Gastroesophageal sphincter (tissue), 4 donors: Measurements from ENCODE around the gene TMEM181. TPM values are rescaled to one million over a fixed set of nuclear protein-coding genes. Genes with fewer than 3 reads are reported as not detected.

ENCODE experiments used
- ATAC-seq: fragments of 150-250 bp; one replicate; pipeline ENCODE4 v1.9.1; 2016; ENCODE audit warnings: mild to moderate bottlenecking, moderate library complexity
- H3K27ac ChIP-seq, 4 donors: fragments of 200-600 bp; sonication (generic) in 3 of 4; 1 replicate in 3 of 4; 2 replicates in 1 of 4; pipeline ENCODE4 v1.5.1; 2016 to 2019
- H3K27me3 ChIP-seq: fragments of 200-600 bp; sonication (generic); one replicate; pipeline ENCODE4 v1.5.1; 2019
- H3K36me3 ChIP-seq, 2 donors: fragments of 200-600 bp; sonication (generic); one replicate each; pipeline ENCODE4 v1.5.1; 2019; ENCODE audit warnings: control low read depth in 1 of 2
- H3K4me1 ChIP-seq, 3 donors: fragments of 200-600 bp; sonication (generic); 1 replicate in 2 of 3; 2 replicates in 1 of 3; pipeline ENCODE4 v1.5.1; 2016 to 2019; ENCODE audit warnings: control low read depth in 2 of 3
- H3K4me3 ChIP-seq, 2 donors: fragments of 200-600 bp; sonication (generic); one replicate each; pipeline ENCODE4 v1.5.1; 2019; ENCODE audit warnings: mild to moderate bottlenecking in 1 of 2, moderate library complexity in 1 of 2
- H3K9me3 ChIP-seq, 3 donors: fragments of 200-600 bp; sonication (generic); one replicate each; pipeline ENCODE4 v1.5.1; 2017 to 2019; ENCODE audit warnings: control low read depth in 2 of 3
- EP300 ChIP-seq: sonication (generic); formaldehyde crosslinking; IDR thresholded peaks from one replicate; pipeline ENCODE4 v1.6.1; 2017; ENCODE audit warnings: antibody characterized with exemption, mild to moderate bottlenecking
- POLR2A ChIP-seq, 2 donors: fragments of 450-650 bp; IDR thresholded peaks; one replicate each; pipeline ENCODE4 v1.6.1; 2017; ENCODE audit warnings: antibody characterized with exemption in 2 of 2, mild to moderate bottlenecking in 2 of 2, moderate library complexity in 1 of 2
- POLR2AphosphoS5 ChIP-seq: sonication (generic); formaldehyde crosslinking; IDR thresholded peaks from one replicate; pipeline ENCODE4 v1.6.1; 2017; ENCODE audit warnings: antibody characterized with exemption
- WGBS, 2 donors: methylation state at CpG; one replicate each; pipeline ENCODE4 v1.1.5; 2018; ENCODE audit warnings: low coverage in 1 of 2; 5-methylcytosine and 5-hydroxymethylcytosine counted together
- total RNA-seq, 4 donors: library from RNA; depleted of rRNA; stranded (reverse); fragments of >200 nt; gene quantifications; one replicate each; pipeline ENCODE4 v1.1.0, GENCODE V29; 2016
- TF ChIP-seq, protein P1 (sequence below), 4 experiments: fragments of 200-600 bp in 2 of 4; fragments of 450-650 bp in 2 of 4; sonication (generic) in 1 of 4; IDR thresholded peaks; one replicate each; pipeline ENCODE4 v1.5.1; 2017 to 2019; ENCODE audit warnings: antibody characterized with exemption in 4 of 4, mild to moderate bottlenecking in 2 of 4, moderate library complexity in 2 of 4

The TMEM181 gene
- total RNA-seq, 4 donors from 2014 or later, result 26.8 to 38.3 (median 29.3) TPM

DNA sequence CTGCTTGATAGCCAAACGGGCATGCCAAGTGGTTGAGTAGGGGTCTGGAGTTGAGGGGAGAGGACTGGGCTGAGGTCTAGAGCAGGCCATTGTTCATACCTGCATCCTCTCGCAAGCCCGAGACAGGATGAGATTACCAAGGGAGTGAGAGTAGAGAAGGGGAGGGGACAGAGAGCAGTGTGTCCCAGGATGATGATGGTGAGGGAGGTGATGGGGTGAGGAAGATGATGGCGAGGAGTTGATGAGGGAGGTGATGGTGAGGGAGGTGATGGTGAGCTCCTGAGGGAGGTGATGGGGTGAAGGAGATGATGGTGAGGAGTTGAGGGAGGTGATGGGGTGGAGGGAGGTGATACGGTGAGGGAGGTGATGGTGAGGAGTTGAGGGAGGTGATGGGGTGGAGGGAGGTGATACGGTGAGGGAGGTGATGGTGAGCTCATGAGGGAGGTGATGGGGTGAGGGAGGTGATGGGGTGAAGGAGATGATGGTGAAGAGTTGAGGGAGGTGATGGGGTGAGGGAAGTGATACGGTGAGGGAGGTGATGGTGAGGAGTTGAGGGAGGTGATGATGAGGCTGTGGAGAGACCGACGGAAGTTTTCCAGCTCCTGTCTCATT is 6.4 kb downstream of the TMEM181 start:
- H3K9me3 ChIP-seq, result no peaks in the 10 kb centered on the region
- ATAC-seq, result no peak
- H3K27me3 ChIP-seq, result no peaks in the 10 kb centered on the region
- TF ChIP-seq, protein P1, sequence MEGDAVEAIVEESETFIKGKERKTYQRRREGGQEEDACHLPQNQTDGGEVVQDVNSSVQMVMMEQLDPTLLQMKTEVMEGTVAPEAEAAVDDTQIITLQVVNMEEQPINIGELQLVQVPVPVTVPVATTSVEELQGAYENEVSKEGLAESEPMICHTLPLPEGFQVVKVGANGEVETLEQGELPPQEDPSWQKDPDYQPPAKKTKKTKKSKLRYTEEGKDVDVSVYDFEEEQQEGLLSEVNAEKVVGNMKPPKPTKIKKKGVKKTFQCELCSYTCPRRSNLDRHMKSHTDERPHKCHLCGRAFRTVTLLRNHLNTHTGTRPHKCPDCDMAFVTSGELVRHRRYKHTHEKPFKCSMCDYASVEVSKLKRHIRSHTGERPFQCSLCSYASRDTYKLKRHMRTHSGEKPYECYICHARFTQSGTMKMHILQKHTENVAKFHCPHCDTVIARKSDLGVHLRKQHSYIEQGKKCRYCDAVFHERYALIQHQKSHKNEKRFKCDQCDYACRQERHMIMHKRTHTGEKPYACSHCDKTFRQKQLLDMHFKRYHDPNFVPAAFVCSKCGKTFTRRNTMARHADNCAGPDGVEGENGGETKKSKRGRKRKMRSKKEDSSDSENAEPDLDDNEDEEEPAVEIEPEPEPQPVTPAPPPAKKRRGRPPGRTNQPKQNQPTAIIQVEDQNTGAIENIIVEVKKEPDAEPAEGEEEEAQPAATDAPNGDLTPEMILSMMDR (IDR thresholded peaks at IDR 0.05), result no peak
- TF ChIP-seq POLR2A (IDR thresholded peaks at IDR 0.05) (no peak), POLR2AphosphoS5 (no peak), EP300 (no peak)
- no peak overlapping the region for H3K4me3 ChIP-seq
- H3K4me1 ChIP-seq, result peaks cover 0 to 15% (median 8%) of the 10 kb centered on the region in 3 donors
- 95% methylated on average over 3 to 9 of the region's 9 CpGs for WGBS, 2 donors
- H3K27ac ChIP-seq, result no peak overlapping the region
- no peaks in the 10 kb centered on the region for H3K36me3 ChIP-seq

DNA sequence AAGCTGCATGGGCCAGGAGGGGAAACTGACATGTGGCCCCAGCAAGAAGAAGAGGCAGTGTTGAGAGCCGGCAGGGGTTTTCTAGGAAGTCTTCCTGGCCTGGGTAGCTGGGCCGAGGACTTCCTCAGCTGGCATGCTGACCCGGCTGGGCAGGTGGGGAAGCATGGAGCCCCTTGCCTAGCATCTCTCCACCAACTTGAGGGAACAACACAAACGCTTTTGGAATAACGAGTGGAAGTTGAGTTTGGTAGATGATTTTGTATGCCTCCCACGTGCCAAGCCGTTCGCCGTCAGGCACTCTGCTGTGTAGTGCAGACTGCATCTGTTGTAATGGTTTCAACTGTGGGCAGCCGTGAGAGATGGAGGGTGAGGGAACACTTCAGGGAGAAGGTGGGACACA is 7.3 kb downstream of the TMEM181 start:
- ATAC-seq, result no peak
- H3K36me3 ChIP-seq, result no peaks in the 10 kb centered on the region
- H3K9me3 ChIP-seq, result no peaks in the 10 kb centered on the region
- no peak overlapping the region for H3K27ac ChIP-seq
- TF ChIP-seq POLR2A (IDR thresholded peaks at IDR 0.05) (no peak), POLR2AphosphoS5 (no peak), EP300 (no peak)
- TF ChIP-seq, protein P1 (IDR thresholded peaks at IDR 0.05), result no peak
- WGBS, 2 donors, result 91 to 96% methylated on average over 6 to 7 of the region's 10 CpGs
- H3K27me3 ChIP-seq, result no peaks in the 10 kb centered on the region
- peaks cover 0 to 6% (median 0%) of the 10 kb centered on the region in 3 donors for H3K4me1 ChIP-seq
- no peak overlapping the region for H3K4me3 ChIP-seq

DNA sequence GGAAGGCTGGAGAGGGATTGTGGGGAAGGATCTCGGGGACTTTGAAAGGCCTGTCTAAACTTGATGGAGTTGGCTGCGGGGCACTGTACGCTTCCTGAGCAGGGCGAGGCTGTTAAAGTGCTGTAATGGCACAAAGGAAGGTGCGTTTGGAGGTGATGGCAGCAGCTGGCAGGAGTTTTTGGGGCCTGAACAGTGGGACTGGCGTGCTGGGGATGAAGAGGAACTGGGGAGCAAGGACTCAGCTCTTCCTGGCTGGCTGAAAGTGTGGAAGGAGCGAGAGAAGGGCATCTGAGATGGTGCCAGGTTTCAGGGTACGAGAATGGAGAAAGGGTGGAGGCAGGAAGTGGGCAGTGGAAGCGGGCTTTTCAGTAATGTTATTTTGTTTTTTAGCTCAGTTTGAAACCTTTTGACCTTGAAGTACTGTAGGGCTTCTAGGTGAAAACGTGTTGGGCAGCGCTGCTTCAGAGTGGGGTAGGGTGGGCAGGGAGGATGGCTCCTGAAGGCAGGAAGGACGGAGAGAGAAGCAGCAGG is 8.0 kb downstream of the TMEM181 start:
- no peak overlapping the region for H3K4me3 ChIP-seq
- H3K4me1 ChIP-seq, result no peaks in the 10 kb centered on the region
- no peak for ATAC-seq
- H3K27me3 ChIP-seq, result no peaks in the 10 kb centered on the region
- no peaks in the 10 kb centered on the region for H3K9me3 ChIP-seq
- H3K27ac ChIP-seq, result no peak overlapping the region
- WGBS, 2 donors, result 85 to 88% methylated on average over 11 to 12 of the region's 12 CpGs
- TF ChIP-seq, protein P1 (IDR thresholded peaks at IDR 0.05), result no peak
- TF ChIP-seq POLR2AphosphoS5, result no peak
- no peak for TF ChIP-seq EP300
- TF ChIP-seq POLR2A (IDR thresholded peaks at IDR 0.05), result no peak
- H3K36me3 ChIP-seq, result no peaks in the 10 kb centered on the region

DNA sequence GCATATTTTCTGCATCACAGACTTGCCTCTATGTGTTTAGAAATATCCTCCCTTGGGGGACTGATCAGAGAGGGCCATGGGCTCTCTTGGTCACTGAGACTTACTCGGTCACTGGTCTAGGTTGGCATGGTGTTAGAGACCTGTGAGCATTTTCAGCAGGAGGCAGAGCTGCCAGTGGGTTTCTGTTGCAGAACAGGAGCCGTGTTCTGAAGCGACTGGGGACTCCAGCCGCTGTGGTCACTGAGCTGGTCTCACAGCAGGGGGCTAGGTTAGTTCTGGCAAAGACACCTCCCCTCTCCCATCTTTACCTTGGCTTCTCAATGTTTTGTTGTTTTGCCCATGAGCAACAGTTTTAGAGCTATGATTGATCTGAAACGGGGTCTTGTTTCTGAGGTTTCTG is 8.7 kb downstream of the TMEM181 start:
- no peaks in the 10 kb centered on the region for H3K9me3 ChIP-seq
- TF ChIP-seq POLR2A (IDR thresholded peaks at IDR 0.05) (no peak), EP300 (no peak), POLR2AphosphoS5 (no peak)
- TF ChIP-seq, protein P1 (IDR thresholded peaks at IDR 0.05), result no peak
- H3K36me3 ChIP-seq, result peaks cover 0 to 5% of the 10 kb centered on the region in 2 donors
- no peaks in the 10 kb centered on the region for H3K27me3 ChIP-seq
- WGBS, 2 donors, result 78 to 100% methylated on average over 1 to 4 of the region's 5 CpGs
- ATAC-seq, result no peak
- no peak overlapping the region for H3K27ac ChIP-seq
- no peaks in the 10 kb centered on the region for H3K4me1 ChIP-seq
- H3K4me3 ChIP-seq, result no peak overlapping the region

DNA sequence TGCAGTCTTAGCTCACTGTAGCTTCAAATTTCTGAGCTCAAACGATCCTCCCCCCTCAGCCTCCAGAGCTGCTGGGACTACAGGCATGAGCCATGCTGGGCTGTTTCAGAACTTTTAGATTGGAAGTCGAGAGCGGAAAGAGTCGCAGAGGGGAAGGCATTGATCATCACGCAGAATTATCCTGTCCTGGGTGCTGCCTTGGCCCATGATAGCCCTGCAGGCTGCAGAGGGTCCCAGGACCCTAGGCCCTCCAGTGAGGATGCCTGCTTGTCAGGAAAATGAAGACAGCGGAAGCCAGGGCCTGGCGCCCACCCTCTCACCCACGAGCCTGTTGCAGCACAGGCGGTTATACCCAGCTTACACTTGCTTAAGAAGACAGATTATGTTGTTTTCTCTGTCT is 9.1 kb downstream of the TMEM181 start:
- no peaks in the 10 kb centered on the region for H3K9me3 ChIP-seq
- TF ChIP-seq, protein P1 (IDR thresholded peaks at IDR 0.05), result no peak
- TF ChIP-seq POLR2AphosphoS5 (no peak), POLR2A (IDR thresholded peaks at IDR 0.05) (no peak), EP300 (no peak)
- no peak overlapping the region for H3K27ac ChIP-seq
- H3K4me3 ChIP-seq, result no peak overlapping the region
- no peaks in the 10 kb centered on the region for H3K4me1 ChIP-seq
- H3K36me3 ChIP-seq, result peaks cover 0 to 7% of the 10 kb centered on the region in 2 donors
- WGBS, 2 donors, result 76 to 86% methylated on average over 2 to 7 of the region's 9 CpGs
- H3K27me3 ChIP-seq, result no peaks in the 10 kb centered on the region
- no peak for ATAC-seq
